HG02763 (cell line): ENCODE measurements around the gene RNPEPL1.

Source experiments
- ATAC-seq: cut with Tn5 transposase; IDR thresholded peaks from one replicate; pipeline ENCODE4 v1.9.1; 2021; ENCODE audit warnings: mild to moderate bottlenecking, moderate library complexity; ENCODE audit not compliant: unreplicated experiment

Gene RNPEPL1

DNA sequence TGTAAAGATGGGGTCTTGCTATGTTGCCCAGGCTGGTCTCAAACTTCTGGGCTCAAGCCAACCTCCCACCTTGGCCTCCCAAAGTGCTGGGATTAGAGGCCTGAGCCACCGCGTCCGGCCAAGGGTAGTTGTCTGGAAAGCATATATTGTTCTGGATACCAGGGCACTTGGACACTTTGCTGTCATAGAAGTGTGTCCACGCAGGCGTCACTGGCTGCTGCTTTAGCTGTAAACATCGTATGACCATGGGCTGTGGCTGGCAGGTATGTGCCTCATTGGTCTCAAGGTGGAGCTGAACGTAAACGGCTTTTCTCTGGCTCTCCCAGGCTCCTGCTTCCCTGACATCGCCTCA is 53.8 kb downstream of the RNPEPL1 start:
- no peak for ATAC-seq

GRCh38 chr2:240622531-240623235 is 54.4 kb downstream of the RNPEPL1 start:
- no peak for ATAC-seq

- ATAC-seq = no peak
These were observed 55.3 kb downstream of the RNPEPL1 start for GRCh38 chr2:240623531-240624010.

DNA sequence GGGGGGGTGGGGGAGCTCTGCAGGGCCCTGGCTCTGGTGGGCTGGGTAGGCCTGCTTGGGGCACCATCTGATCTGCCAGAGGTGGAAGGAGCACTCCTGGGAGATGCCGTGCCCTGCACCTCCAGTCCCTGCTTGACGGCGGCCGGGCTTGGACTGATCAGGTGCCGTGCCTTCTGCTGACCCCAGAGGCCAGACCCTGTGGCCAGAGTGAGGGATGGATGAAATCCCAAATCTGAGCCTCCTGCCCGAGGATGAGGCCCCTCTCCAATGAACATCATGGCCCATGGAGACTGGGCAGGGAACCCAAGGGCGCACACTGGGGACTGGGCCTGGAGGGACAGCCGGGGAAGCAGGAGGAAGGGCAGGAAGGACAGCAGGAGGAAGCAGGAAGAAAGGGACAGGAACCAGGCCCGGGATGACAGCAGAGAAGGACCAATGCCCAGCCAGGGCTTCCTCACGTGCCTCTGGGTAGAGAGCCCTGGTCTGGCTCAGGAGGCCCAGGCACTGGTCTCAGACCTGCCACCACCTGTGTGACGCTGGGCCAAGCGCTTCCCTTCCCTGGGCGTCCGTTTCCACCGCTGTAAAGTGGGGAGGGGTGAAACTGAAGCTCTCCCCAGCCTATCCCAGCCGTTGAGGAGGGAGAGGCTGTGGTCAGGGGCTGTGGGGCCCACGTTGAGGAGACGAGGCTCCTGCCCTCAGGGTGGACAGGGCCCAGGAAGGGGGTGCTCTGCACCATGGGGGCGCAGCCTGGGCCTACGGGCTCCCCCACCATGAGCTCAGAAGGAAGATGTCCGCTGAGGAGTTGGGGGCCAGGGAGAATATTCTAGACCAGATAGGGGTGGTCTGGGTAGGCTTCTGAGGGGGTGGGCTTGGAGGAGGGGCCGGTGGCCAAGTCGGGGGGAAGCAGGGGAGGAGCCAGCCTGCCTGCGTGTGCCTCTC is 56.0 kb downstream of the RNPEPL1 start:
- no peak for ATAC-seq

DNA sequence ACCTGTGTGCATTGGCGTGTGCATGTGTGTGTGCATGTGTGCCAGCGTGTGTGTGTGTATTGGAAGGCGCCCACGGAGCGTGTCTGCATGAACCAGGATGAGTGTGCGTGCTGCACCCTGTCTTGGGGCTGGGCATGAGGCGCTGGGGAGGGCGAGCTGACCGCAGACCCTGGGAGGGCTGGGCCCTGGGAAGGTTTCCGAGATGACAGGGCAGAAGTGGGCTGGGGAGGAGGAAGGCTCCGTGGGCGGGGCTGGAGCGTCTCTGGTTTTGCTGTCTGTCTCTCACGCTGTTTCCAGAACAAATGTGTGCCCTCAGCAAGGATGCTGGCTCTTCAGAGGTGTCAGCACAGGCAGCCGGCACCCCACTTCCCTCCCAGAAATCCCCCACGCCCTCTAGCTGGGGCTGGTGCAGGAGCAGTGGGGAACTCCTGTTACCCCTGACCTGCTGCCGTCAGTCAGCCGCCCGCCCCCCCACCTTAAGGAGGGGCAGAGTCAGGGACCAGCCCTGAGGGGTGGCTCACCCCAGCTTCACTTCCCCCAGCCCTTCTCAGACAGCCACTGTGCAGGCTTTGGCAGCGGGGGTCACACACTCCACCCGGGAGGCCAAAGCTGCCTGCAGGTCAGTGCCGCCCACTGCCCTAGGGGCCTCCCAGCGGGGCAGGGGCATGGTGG is 56.8 kb downstream of the RNPEPL1 start, which contains the start of gene GPR35:
Gene GPR35 (plus strand): TSS at position 531 of the 672 bp plus-strand sequence. CDS start 4,473 bp downstream, outside the sequence.
- no peak for ATAC-seq

GRCh38 chr2:240626531-240627300 is 58.4 kb downstream of the RNPEPL1 start:
- ATAC-seq = no peak

DNA sequence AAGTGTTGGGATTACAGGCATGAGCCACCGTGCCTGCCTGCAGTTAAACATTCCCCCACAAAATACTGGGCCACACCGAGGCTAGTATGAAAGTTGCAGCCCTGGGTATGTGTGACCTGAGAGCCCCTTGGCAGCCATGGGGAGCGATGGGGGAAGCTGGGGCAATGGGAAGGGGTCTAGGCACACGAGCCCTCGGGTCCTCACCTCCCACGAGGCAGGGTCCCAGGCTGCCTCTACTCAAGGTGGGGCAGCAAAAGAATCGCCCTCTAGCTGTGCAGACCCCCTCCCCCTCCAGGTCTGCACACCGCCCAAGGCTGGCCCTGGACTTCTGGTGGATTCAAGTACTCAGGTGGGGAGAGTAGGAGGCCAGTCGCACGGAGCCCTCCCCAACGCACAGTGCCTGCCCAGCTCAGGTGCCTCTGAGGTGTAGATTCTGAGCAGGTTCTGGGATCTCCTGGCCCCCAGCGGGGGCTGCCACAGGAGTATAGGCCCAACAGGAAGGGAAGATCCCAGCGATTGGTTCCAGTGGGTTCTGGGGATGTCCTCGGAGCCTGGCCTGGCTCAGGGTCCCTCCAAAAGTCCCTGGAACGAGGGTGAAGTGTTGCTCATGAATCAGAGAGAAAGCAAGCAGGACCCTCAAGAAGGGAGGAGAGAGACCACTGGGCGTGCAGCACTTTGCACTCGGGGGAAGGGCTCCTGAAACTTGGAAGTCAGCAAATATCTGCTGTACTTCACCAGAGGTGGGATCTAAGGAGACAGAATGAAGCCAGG is 59.6 kb downstream of the RNPEPL1 start:
- no peak for ATAC-seq

- no peak for ATAC-seq
These were observed 60.2 kb downstream of the RNPEPL1 start for GRCh38 chr2:240628507-240628807.

- ATAC-seq = no peak
These were observed 60.7 kb downstream of the RNPEPL1 start for GRCh38 chr2:240628808-240629618.

DNA sequence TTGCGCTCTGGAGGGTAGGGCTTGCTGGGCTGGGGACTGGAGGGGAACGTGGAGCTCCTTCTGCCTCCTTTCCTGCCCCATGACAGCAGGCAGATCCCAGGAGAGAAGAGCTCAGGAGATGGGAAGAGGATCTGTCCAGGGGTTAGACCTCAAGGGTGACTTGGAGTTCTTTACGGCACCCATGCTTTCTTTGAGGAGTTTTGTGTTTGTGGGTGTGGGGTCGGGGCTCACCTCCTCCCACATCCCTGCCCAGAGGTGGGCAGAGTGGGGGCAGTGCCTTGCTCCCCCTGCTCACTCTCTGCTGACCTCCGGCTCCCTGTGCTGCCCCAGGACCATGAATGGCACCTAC is 61.3 kb downstream of the RNPEPL1 start:
- no peak for ATAC-seq

DNA sequence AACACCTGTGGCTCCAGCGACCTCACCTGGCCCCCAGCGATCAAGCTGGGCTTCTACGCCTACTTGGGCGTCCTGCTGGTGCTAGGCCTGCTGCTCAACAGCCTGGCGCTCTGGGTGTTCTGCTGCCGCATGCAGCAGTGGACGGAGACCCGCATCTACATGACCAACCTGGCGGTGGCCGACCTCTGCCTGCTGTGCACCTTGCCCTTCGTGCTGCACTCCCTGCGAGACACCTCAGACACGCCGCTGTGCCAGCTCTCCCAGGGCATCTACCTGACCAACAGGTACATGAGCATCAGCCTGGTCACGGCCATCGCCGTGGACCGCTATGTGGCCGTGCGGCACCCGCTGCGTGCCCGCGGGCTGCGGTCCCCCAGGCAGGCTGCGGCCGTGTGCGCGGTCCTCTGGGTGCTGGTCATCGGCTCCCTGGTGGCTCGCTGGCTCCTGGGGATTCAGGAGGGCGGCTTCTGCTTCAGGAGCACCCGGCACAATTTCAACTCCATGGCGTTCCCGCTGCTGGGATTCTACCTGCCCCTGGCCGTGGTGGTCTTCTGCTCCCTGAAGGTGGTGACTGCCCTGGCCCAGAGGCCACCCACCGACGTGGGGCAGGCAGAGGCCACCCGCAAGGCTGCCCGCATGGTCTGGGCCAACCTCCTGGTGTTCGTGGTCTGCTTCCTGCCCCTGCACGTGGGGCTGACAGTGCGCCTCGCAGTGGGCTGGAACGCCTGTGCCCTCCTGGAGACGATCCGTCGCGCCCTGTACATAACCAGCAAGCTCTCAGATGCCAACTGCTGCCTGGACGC is 61.9 kb downstream of the RNPEPL1 start:
- ATAC-seq = no peak
